ENCODE results near the gene OR2T3. TPM values are rescaled to one million over a fixed set of nuclear protein-coding genes. Genes with fewer than 3 reads are reported as not detected.
"Not testable (repeated sequence)": the region's sequence is repeated elsewhere in the genome, so short reads cannot be mapped to it uniquely, and the experiment has no call there.

The OR2T3 gene
- total and polyA plus RNA-seq, 5 donors from 2014 or later, result not detected

- H3K36me3 Mint-ChIP-seq; H3K9me3 ChIP-seq (ENCODE audit: control insufficient read depth in 2 of 2, low read length in 2 of 2); H3K4me3 ChIP-seq (ENCODE audit: low read depth, low read length); H3K4me3 Mint-ChIP-seq; H3K4me1 ChIP-seq (ENCODE audit: control insufficient read depth, insufficient read depth, low read length, poor library complexity, severe bottlenecking); H3K27me3 ChIP-seq (ENCODE audit: control insufficient read depth, insufficient read depth, low read length); H3K9me3 Mint-ChIP-seq; H3K4me1 Mint-ChIP-seq; H3K27me3 Mint-ChIP-seq; H3K36me3 ChIP-seq (ENCODE audit: control insufficient read depth, insufficient read depth, low read length); H3K27ac Mint-ChIP-seq; DNase-seq; ATAC-seq (ENCODE audit: low read depth in 2 of 2); H3K27ac ChIP-seq (ENCODE audit: insufficient read depth, low read length, poor library complexity, severe bottlenecking): not testable (repeated sequence)
Observed at GRCh38 chr1:248438668-248439067, 34.5 kb upstream of the OR2T3 start.

DNA sequence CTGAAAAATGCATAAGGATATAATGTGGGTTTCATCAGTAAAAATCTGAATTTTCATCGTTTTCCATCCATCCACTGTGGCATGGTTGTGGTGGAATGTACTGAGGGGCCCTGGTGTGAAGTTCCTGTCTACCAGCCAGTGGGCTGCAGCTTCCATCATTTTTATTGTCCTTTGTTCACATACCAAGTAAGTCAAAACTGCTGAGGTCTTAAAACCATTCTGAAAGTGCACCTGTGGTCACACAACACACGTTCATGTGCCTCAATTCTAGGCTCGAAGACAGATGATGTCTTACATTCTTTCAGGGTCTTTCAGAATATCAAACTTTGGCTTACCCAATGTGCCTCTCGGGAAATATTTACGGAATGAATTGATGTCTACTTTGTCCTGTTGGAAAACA lies 33.9 kb upstream of the OR2T3 start:
- not testable (repeated sequence) for H3K27ac ChIP-seq (ENCODE audit: insufficient read depth, low read length, poor library complexity, severe bottlenecking); H3K27me3 Mint-ChIP-seq; H3K4me1 Mint-ChIP-seq; H3K4me3 ChIP-seq (ENCODE audit: low read depth, low read length); H3K9me3 Mint-ChIP-seq; DNase-seq; H3K4me1 ChIP-seq (ENCODE audit: control insufficient read depth, insufficient read depth, low read length, poor library complexity, severe bottlenecking); H3K27ac Mint-ChIP-seq; H3K36me3 ChIP-seq (ENCODE audit: control insufficient read depth, insufficient read depth, low read length); H3K9me3 ChIP-seq (ENCODE audit: control insufficient read depth in 2 of 2, low read length in 2 of 2); H3K27me3 ChIP-seq (ENCODE audit: control insufficient read depth, insufficient read depth, low read length); ATAC-seq (ENCODE audit: low read depth in 2 of 2); H3K4me3 Mint-ChIP-seq; H3K36me3 Mint-ChIP-seq

DNA sequence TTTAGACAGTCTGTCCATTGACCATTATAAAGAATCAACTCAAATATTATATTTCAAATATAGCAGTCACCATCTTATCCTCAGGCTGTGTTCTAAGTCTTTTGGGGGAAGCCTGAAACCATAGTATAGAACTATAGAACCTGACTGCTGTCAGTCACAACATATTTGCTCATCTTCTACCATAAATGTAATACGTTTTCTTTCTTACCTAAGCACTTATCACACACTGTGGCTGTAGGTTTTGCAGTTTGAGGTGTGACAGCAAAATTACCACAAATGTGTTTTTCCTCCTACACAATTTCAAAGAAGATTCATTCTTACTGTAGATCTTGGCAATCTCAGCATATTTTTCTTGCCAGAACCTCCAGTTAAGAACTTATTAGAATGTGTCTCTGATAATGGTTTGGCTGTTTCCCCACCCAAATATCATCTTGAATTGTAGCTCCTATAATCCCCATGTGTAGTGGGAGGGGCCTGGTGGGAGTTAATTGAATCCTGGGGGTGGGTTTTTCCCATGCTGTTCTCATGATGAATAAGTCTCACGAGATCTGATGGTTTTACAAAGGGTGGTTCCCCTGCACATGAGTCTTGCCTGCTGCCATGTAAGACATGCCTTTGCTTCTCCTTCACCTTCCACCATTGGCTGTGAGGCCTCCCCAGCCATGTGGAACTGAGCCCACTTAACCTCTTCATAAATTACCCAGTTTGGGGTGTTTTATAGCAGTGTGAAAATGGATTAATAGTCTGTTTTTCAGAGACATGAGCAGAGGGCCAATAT lies 30.5 kb upstream of the OR2T3 start:
- H3K4me3 Mint-ChIP-seq; DNase-seq; H3K36me3 Mint-ChIP-seq; H3K9me3 ChIP-seq (ENCODE audit: control insufficient read depth in 2 of 2, low read length in 2 of 2); H3K27me3 ChIP-seq (ENCODE audit: control insufficient read depth, insufficient read depth, low read length); H3K4me1 ChIP-seq (ENCODE audit: control insufficient read depth, insufficient read depth, low read length, poor library complexity, severe bottlenecking); H3K27me3 Mint-ChIP-seq; H3K4me1 Mint-ChIP-seq; H3K27ac ChIP-seq (ENCODE audit: insufficient read depth, low read length, poor library complexity, severe bottlenecking); H3K9me3 Mint-ChIP-seq; H3K4me3 ChIP-seq (ENCODE audit: low read depth, low read length); H3K36me3 ChIP-seq (ENCODE audit: control insufficient read depth, insufficient read depth, low read length); ATAC-seq (ENCODE audit: low read depth in 2 of 2); H3K27ac Mint-ChIP-seq: not testable (repeated sequence)

DNA sequence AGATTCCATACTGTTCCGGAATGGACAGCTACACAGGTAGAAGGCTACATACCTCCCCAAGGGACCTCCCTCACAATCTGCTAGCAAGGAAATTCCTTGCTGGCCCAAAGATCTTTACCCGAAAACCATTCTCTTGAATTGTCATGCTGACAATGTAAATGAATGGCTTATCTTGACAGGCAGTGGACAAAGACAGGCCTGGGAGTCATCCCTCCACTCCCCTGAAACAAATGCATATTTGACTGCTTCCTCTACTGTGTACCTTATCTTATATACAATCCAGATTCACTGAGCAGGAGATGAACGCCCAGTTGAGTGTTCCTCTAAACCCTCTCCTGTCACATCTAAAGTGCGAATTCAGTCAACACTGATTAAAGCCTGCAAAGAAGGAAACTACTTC lies 28.5 kb upstream of the OR2T3 start:
- H3K27ac Mint-ChIP-seq; H3K27me3 ChIP-seq (ENCODE audit: control insufficient read depth, insufficient read depth, low read length); H3K27me3 Mint-ChIP-seq; H3K4me1 Mint-ChIP-seq; H3K9me3 ChIP-seq (ENCODE audit: control insufficient read depth in 2 of 2, low read length in 2 of 2); H3K36me3 ChIP-seq (ENCODE audit: control insufficient read depth, insufficient read depth, low read length); H3K4me3 ChIP-seq (ENCODE audit: low read depth, low read length); H3K4me3 Mint-ChIP-seq; ATAC-seq (ENCODE audit: low read depth in 2 of 2); H3K9me3 Mint-ChIP-seq; H3K4me1 ChIP-seq (ENCODE audit: control insufficient read depth, insufficient read depth, low read length, poor library complexity, severe bottlenecking); H3K27ac ChIP-seq (ENCODE audit: insufficient read depth, low read length, poor library complexity, severe bottlenecking); H3K36me3 Mint-ChIP-seq; DNase-seq: not testable (repeated sequence)

DNA sequence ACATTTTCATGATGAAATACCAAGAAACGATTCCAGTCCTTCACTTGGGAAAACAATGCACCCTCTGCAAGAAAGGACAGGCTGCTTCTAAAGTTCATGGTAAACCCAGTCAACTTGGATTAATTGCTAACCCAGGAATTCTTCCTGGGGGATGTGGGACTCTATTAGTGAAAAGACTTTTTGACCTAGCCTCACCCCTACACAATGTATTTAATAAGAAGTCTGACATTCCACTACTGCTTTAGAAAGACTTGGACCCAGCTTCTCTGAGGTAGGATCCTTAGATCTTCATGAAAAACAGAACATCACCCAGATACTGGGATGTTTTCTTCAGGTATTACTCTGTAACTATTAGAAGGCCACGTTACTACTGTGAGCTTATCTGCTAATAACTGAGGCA lies 27.8 kb upstream of the OR2T3 start, which contains the start of gene OR2T2:
Gene OR2T2 (plus strand): TSS at position 239 of the 400 bp plus-strand sequence. CDS start 7,161 bp downstream, outside the sequence.
- H3K4me1 Mint-ChIP-seq; H3K4me3 ChIP-seq (ENCODE audit: low read depth, low read length); H3K27me3 ChIP-seq (ENCODE audit: control insufficient read depth, insufficient read depth, low read length); H3K4me3 Mint-ChIP-seq; H3K27ac ChIP-seq (ENCODE audit: insufficient read depth, low read length, poor library complexity, severe bottlenecking); H3K9me3 Mint-ChIP-seq; H3K4me1 ChIP-seq (ENCODE audit: control insufficient read depth, insufficient read depth, low read length, poor library complexity, severe bottlenecking); H3K36me3 ChIP-seq (ENCODE audit: control insufficient read depth, insufficient read depth, low read length); H3K27me3 Mint-ChIP-seq; H3K27ac Mint-ChIP-seq; H3K9me3 ChIP-seq (ENCODE audit: control insufficient read depth in 2 of 2, low read length in 2 of 2); H3K36me3 Mint-ChIP-seq; ATAC-seq (ENCODE audit: low read depth in 2 of 2); DNase-seq: not testable (repeated sequence)

GRCh38 chr1:248448409-248449074 lies 24.6 kb upstream of the OR2T3 start:
- not testable (repeated sequence) for H3K4me1 Mint-ChIP-seq; H3K27me3 Mint-ChIP-seq; H3K9me3 ChIP-seq (ENCODE audit: control insufficient read depth in 2 of 2, low read length in 2 of 2); H3K4me1 ChIP-seq (ENCODE audit: control insufficient read depth, insufficient read depth, low read length, poor library complexity, severe bottlenecking); H3K9me3 Mint-ChIP-seq; H3K4me3 ChIP-seq (ENCODE audit: low read depth, low read length); H3K36me3 Mint-ChIP-seq; H3K27ac Mint-ChIP-seq; H3K27ac ChIP-seq (ENCODE audit: insufficient read depth, low read length, poor library complexity, severe bottlenecking); H3K27me3 ChIP-seq (ENCODE audit: control insufficient read depth, insufficient read depth, low read length); H3K4me3 Mint-ChIP-seq; DNase-seq; H3K36me3 ChIP-seq (ENCODE audit: control insufficient read depth, insufficient read depth, low read length)
- peak; percentile 29 to 31 for ATAC-seq (ENCODE audit: low read depth in 2 of 2)

DNA sequence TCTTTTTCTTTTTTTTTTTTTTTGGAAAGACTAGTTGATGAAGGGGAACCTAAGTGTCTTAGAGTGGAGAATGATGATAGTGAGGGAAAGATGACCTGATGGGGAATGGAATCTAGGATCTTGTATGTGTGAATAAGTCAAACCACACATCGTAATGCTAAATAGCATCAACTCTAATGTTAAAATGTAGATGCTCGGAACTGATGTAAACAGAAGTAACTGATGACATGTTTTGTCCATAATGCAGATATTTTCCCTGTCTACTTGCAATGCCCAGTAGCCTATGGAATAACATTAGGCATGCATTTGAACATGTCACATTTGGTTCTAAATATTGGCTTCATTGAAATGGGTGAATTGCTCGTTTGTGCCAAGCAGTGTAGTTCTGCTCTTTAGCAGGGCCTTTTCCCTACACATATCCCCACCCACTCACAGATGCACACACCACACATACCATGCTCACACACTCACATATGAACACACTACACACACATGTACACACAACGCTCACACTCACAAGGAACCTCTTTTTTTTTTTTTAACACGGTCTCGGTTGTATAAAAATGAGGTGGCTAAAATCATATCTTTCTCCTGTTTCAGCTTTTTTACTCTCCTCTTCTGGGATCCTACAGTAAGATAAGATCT lies 23.2 kb upstream of the OR2T3 start:
- H3K27ac Mint-ChIP-seq; H3K4me3 ChIP-seq (ENCODE audit: low read depth, low read length); H3K27me3 ChIP-seq (ENCODE audit: control insufficient read depth, insufficient read depth, low read length); H3K36me3 Mint-ChIP-seq; H3K9me3 ChIP-seq (ENCODE audit: control insufficient read depth in 2 of 2, low read length in 2 of 2); H3K4me1 Mint-ChIP-seq; H3K36me3 ChIP-seq (ENCODE audit: control insufficient read depth, insufficient read depth, low read length); H3K9me3 Mint-ChIP-seq; H3K27ac ChIP-seq (ENCODE audit: insufficient read depth, low read length, poor library complexity, severe bottlenecking); H3K4me1 ChIP-seq (ENCODE audit: control insufficient read depth, insufficient read depth, low read length, poor library complexity, severe bottlenecking); DNase-seq; H3K4me3 Mint-ChIP-seq; ATAC-seq (ENCODE audit: low read depth in 2 of 2); H3K27me3 Mint-ChIP-seq: not testable (repeated sequence)

All from CD4-positive, CD25-positive, alpha-beta regulatory T cell (primary cell).